GM12878 (cell line): ENCODE data around the gene ZNF385D. TPM values are rescaled to one million over a fixed set of nuclear protein-coding genes. Genes with fewer than 3 reads are reported as not detected.

Source experiments
- ATAC-seq: fragments of 200-7000 bp; cut with Tn5 transposase; 3 replicates; pipeline ENCODE4 v1.9.1; 2020; ENCODE audit warnings: mild to moderate bottlenecking, moderate library complexity
- BruUV-seq: library from RNA; stranded (reverse); fragments of 400-500 nt; replicated peaks from 2 replicates; lab custom pipeline; 2021; lab: Mats Ljungman, UMichigan
- CTCF ChIA-PET: fragments of 300-600 bp; sonication (Branson Sonifier 250); formaldehyde crosslinking; extraction: SDS; loops from one replicate; lab custom pipeline; 2021; ENCODE audit warnings: inconsistent platforms; lab: Yijun Ruan, JAX
- POLR2A ChIA-PET: fragments of 350-600 bp; formaldehyde crosslinking; extraction: SDS; loops from one replicate; lab custom pipeline; 2021; ENCODE audit warnings: inconsistent platforms; lab: Charles Lee
- RAD21 ChIA-PET: fragments of 300-600 bp; sonication (Branson Sonifier 250); formaldehyde crosslinking; loops from one replicate; lab custom pipeline; 2023; ENCODE audit warnings: antibody characterized with exemption; ENCODE audit not compliant: unreplicated experiment; lab: Charles Lee
- SMC1A ChIA-PET: fragments of 300-600 bp; sonication (Branson Sonifier 250); formaldehyde crosslinking; loops from one replicate; lab custom pipeline; 2023; ENCODE audit not compliant: unreplicated experiment, uncharacterized antibody; lab: Charles Lee
- DNase-seq: peaks from one replicate; pipeline ENCODE4 v3.0.0-alpha.2; 2011; ENCODE audit warnings: low read depth, low spot score
- FAIRE-seq: peaks from 3 replicates; lab custom pipeline; 2011; peaks lifted over from hg19 to GRCh38; lab: Jason Lieb, UNC
- H2AFZ ChIP-seq: 2 replicates; pipeline ENCODE4 v1.6.0; 2011; ENCODE audit warnings: low read depth, low read length, control low read depth; ENCODE audit not compliant: control insufficient read depth
- H3K27ac ChIP-seq: 2 replicates; pipeline ENCODE4 v1.5.1; 2011; ENCODE audit warnings: control low read depth; ENCODE audit not compliant: control insufficient read depth, insufficient read depth
- H3K27me3 ChIP-seq, 2 experiments: replicated peaks in 1 of 2; 2 replicates each; pipeline versions ENCODE4 v1.6.0 to v1.6.1; 2011; ENCODE audit warnings: low read length in 1 of 2; ENCODE audit not compliant: control insufficient read depth in 2 of 2, insufficient read depth in 2 of 2
- H3K36me3 ChIP-seq, 2 experiments: 2 replicates each; pipeline ENCODE4 v1.5.1; 2011; ENCODE audit warnings: low read length in 1 of 2; ENCODE audit not compliant: control insufficient read depth in 2 of 2, insufficient read depth in 2 of 2
- H3K4me1 ChIP-seq: 2 replicates; pipeline ENCODE4 v1.6.1; 2011; ENCODE audit warnings: mild to moderate bottlenecking, low read length, moderate library complexity, mixed read lengths; ENCODE audit not compliant: control insufficient read depth, insufficient read depth
- H3K4me2 ChIP-seq: 2 replicates; pipeline ENCODE4 v1.6.0; 2011; ENCODE audit warnings: control low read depth; ENCODE audit not compliant: control insufficient read depth, insufficient read depth
- H3K4me3 ChIP-seq: fragments of 200-600 bp; sonication (generic); 2 replicates; pipeline ENCODE4 v1.5.1; 2016
- H3K79me2 ChIP-seq: 2 replicates; pipeline ENCODE4 v1.6.0; 2011; ENCODE audit warnings: low read length; ENCODE audit not compliant: control insufficient read depth, insufficient read depth
- H3K9ac ChIP-seq: 2 replicates; pipeline ENCODE4 v1.8.0; 2011; ENCODE audit warnings: low read length, control low read depth, mixed read lengths; ENCODE audit not compliant: control insufficient read depth, insufficient read depth
- H3K9me3 ChIP-seq: replicated peaks from 3 replicates; pipeline ENCODE4 v1.5.1; 2011; ENCODE audit warnings: mild to moderate bottlenecking, low read length; ENCODE audit not compliant: control insufficient read depth, insufficient read depth
- H4K20me1 ChIP-seq: 2 replicates; pipeline ENCODE4 v1.6.0; 2011; ENCODE audit not compliant: control insufficient read depth, insufficient read depth
- BCL11A ChIP-seq: IDR thresholded peaks from 2 replicates; pipeline ENCODE4 v1.6.1; 2011; ENCODE audit warnings: low read depth, low read length
- CEBPB ChIP-seq, 2 experiments: fragments of 150-350 bp in 1 of 2; IDR thresholded peaks; 2 replicates each; pipeline ENCODE4 v1.6.1; 2012 to 2014; ENCODE audit warnings: low read depth in 2 of 2, low read length in 2 of 2, borderline replicate concordance in 1 of 2, inconsistent platforms in 1 of 2
- GATAD2B ChIP-seq: fragments of 450-650 bp; conservative IDR thresholded peaks from 2 replicates; pipeline ENCODE4 v1.6.1; 2017; ENCODE audit warnings: low read depth, mild to moderate bottlenecking, moderate library complexity
- HDAC2 ChIP-seq: fragments of 200-600 bp; sonication (generic); IDR thresholded peaks from 2 replicates; pipeline ENCODE4 v1.6.1; 2017
- IRF5 ChIP-seq: fragments of 450-650 bp; IDR thresholded peaks from 2 replicates; pipeline ENCODE4 v1.6.1; 2017; ENCODE audit warnings: borderline replicate concordance
- LARP7 ChIP-seq: fragments of 450-650 bp; IDR thresholded peaks from 2 replicates; pipeline ENCODE4 v1.6.1; 2017; ENCODE audit warnings: mild to moderate bottlenecking
- RAD21 ChIP-seq: IDR thresholded peaks from 2 replicates; pipeline ENCODE4 v1.6.1; 2011; ENCODE audit warnings: mild to moderate bottlenecking, low read depth, low read length, moderate library complexity; ENCODE audit not compliant: insufficient read depth
- SP1 ChIP-seq: IDR thresholded peaks from one replicate; pipeline ENCODE4 v1.6.1; 2011; ENCODE audit warnings: low read depth, low read length
- ZNF592 ChIP-seq: fragments of 450-650 bp; IDR thresholded peaks from 2 replicates; pipeline ENCODE4 v1.6.1; 2017; ENCODE audit warnings: mild to moderate bottlenecking, moderate library complexity
- WGBS: methylation state at CpG from one replicate; pipeline ENCODE4 v1.1.6; 2016; ENCODE audit warnings: low lambda C conversion rate; ENCODE audit not compliant: insufficient replicate concordance, insufficient coverage; ENCODE audit errors: missing lambda C conversion rate; 5-methylcytosine and 5-hydroxymethylcytosine counted together
- in situ Hi-C: fragments of 300-500 bp; cut with MboI; formaldehyde crosslinking; loops from 9 replicates; pipeline ENCODE4 v1.14.3; 2018; ENCODE audit warnings: mixed read lengths
- intact Hi-C: fragments of 100-400 bp; cut with micrococcal nuclease; formaldehyde crosslinking; loops from one replicate; pipeline ENCODE4 v1.14.2; 2022; ENCODE audit not compliant: unreplicated experiment
- polyA plus RNA-seq, 11 experiments: library from polyadenylated mRNA; depleted of rRNA in 4 of 11; unstranded in 6 of 11; stranded (reverse) in 5 of 11; fragments of >200 nt; fragmentation: Nextera tagmentation in 4 of 11; fragmentation: Illumina TruSeq in 1 of 11; extraction: Ambion mirVana in 4 of 11; extraction: Trizol in 1 of 11; gene quantifications; 1 replicate in 1 of 11; 2 replicates in 10 of 11; pipeline versions ENCODE4 v1.2.1 to v1.2.3, GENCODE V29; 2011 to 2016; ENCODE audit warnings: inconsistent platforms in 2 of 11, missing spikeins in 2 of 11, low read depth in 1 of 11
- total RNA-seq, 4 experiments: library from RNA; depleted of rRNA in 3 of 4; stranded (reverse); fragments of >200 nt in 3 of 4; fragmentation: Illumina TruSeq in 1 of 4; extraction: Trizol in 1 of 4; gene quantifications; 2 replicates each; pipeline versions ENCODE4 v1.2.1 to v1.2.3, GENCODE V29; 2013 to 2021
- TF ChIP-seq, protein P1 (sequence below): fragments of 450-650 bp; formaldehyde crosslinking; IDR thresholded peaks from 2 replicates; pipeline ENCODE4 v1.4.0; 2022; ENCODE audit warnings: mild to moderate bottlenecking, moderate library complexity
- TF ChIP-seq, protein P2 (sequence below): IDR thresholded peaks from 2 replicates; pipeline ENCODE4 v1.6.1; 2012; ENCODE audit warnings: low read depth, low read length, improper control_type of control experiment

Gene ZNF385D
- total and polyA plus RNA-seq, 10 of the 15 experiments (the other 5 are each of a cell fraction or from before 2014, with no cell fraction given), result 0.01 to 0.62 (median 0.18) TPM; not detected in 5

DNA sequence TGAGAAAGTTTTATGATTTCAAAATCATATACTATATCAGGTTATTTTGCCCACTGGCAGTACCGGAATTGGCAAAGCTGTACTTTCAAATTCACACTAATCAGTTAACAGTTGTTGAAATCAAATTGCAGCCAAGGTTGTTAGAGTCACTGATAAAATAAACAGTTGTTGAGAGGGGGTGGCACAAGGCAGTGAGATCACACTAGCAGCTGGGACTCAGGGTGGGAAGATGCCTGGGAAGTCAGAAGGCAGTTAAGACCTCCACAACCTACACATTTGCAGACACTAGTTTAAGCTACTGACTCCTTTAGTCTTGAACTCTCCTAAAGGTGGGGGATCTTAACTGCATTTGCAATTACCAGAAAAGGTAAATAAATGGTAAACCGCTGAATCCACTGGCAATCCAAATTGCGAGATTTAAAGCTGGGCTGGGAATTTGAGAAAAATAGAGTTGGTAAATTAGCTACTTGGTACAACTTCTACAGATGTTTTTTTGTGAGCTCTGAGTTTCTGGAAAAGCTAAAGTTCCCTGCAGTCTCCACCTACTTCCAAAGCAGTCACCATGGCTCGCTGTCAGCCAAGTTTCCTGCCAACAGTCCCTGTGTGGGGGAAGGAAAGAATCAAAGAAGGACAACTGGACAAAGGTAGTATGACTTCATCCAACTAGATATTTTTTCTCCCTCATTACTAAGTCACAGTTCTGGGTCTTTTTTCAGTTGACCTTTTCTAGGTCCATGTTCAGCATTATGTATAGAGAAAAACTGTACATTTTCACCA is 105.7 kb downstream of the ZNF385D start (continued):
- TF ChIP-seq ZNF592 (no peak), LARP7 (no peak), HDAC2 (no peak), CEBPB (IDR thresholded peaks at IDR 0.05; ENCODE audit: borderline replicate concordance in 1 of 2, low read depth in 2 of 2, low read length in 2 of 2) (no peak)

DNA sequence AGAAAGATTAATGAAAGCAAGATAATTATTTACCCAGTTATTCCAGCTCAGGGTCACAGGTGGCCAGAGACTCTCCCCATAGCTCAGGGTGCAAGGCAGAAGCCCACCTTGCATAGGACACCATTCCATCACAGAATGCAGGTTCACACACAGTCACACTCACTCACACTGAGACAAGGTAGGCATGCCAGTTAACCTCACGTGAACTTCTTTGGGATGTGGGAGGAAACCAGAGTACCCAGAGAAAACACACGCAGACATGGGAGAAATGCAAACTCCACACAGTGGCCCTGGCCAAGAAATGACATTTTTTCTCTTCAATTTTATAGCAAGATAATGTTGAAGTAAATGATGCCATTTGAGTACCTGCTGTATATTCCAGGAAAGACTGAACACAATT is 106.7 kb downstream of the ZNF385D start:
- no peak for DNase-seq
- no peaks in the 10 kb centered on the region for H3K79me2 ChIP-seq
- RAD21 ChIA-PET, result no interaction called here
- no peak overlapping the region for H3K27ac ChIP-seq
- in situ Hi-C loops, result no loop called here
- no peak for FAIRE-seq
- no peak for ATAC-seq
- no peaks in the 10 kb centered on the region for H4K20me1 ChIP-seq
- POLR2A ChIA-PET, result interaction anchor here (0.6 kb wide), 1 partner anchor 492 kb away, joined by 6 read pairs; no protein-coding TSS in a partner anchor
- no peak overlapping the region for H3K9ac ChIP-seq
- SMC1A ChIA-PET, result no interaction called here
- H3K36me3 ChIP-seq, result no peaks in the 10 kb centered on the region
- 44% methylated on average over 2 of the region's 2 CpGs for WGBS
- H2AFZ ChIP-seq, result no peak overlapping the region
- H3K27me3 ChIP-seq, result no peaks in the 10 kb centered on the region
- no TSS peak for BruUV-seq
- H3K4me2 ChIP-seq, result no peak overlapping the region
- H3K4me3 ChIP-seq, result no peak overlapping the region
- intact Hi-C loops, result no loop called here
- no peaks in the 10 kb centered on the region for H3K4me1 ChIP-seq
- H3K9me3 ChIP-seq, result no peaks in the 10 kb centered on the region
- CTCF ChIA-PET, result no interaction called here
- TF ChIP-seq IRF5 (no peak), CEBPB (IDR thresholded peaks at IDR 0.05; ENCODE audit: borderline replicate concordance in 1 of 2, low read depth in 2 of 2, low read length in 2 of 2) (no peak), BCL11A (no peak), GATAD2B (no peak), SP1 (no peak), RAD21 (no peak)
- TF ChIP-seq, protein P1, sequence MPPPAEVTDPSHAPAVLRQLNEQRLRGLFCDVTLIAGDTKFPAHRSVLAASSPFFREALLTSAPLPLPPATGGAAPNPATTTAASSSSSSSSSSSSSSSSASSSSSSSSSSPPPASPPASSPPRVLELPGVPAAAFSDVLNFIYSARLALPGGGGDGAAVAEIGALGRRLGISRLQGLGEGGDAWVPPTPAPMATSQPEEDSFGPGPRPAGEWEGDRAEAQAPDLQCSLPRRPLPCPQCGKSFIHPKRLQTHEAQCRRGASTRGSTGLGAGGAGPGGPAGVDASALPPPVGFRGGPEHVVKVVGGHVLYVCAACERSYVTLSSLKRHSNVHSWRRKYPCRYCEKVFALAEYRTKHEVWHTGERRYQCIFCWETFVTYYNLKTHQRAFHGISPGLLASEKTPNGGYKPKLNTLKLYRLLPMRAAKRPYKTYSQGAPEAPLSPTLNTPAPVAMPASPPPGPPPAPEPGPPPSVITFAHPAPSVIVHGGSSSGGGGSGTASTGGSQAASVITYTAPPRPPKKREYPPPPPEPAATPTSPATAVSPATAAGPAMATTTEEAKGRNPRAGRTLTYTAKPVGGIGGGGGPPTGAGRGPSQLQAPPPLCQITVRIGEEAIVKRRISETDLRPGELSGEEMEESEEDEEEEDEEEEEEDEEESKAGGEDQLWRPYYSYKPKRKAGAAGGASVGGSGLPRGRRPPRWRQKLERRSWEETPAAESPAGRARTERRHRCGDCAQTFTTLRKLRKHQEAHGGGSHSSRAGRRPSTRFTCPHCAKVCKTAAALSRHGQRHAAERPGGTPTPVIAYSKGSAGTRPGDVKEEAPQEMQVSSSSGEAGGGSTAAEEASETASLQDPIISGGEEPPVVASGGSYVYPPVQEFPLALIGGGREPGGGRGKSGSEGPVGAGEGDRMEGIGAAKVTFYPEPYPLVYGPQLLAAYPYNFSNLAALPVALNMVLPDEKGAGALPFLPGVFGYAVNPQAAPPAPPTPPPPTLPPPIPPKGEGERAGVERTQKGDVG (CRISPR knock-in tag), result no peak
- TF ChIP-seq, protein P2, sequence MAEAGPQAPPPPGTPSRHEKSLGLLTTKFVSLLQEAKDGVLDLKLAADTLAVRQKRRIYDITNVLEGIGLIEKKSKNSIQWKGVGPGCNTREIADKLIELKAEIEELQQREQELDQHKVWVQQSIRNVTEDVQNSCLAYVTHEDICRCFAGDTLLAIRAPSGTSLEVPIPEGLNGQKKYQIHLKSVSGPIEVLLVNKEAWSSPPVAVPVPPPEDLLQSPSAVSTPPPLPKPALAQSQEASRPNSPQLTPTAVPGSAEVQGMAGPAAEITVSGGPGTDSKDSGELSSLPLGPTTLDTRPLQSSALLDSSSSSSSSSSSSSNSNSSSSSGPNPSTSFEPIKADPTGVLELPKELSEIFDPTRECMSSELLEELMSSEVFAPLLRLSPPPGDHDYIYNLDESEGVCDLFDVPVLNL, result no peak
